Small intestine (tissue), 7 donors: ENCODE data around the gene GALNT10. TPM values are rescaled to one million over a fixed set of nuclear protein-coding genes. Genes with fewer than 3 reads are reported as not detected.

Experiments
- DNase-seq, 2 donors: peaks; one replicate each; pipeline versions ENCODE4 v3.0.0 to v3.0.0-alpha.2; 2013
- FAIRE-seq: peaks from 2 replicates; lab custom pipeline; 2012; peaks lifted over from hg19 to GRCh38; lab: Jason Lieb, UNC
- H3K27ac ChIP-seq, 3 donors: one replicate each; pipeline ENCODE4 v1.5.1; 2013; ENCODE audit warnings: low read length in 2 of 3, mild to moderate bottlenecking in 2 of 3, control low read depth in 1 of 3, inconsistent platforms in 1 of 3, low read depth in 1 of 3, moderate library complexity in 1 of 3
- H3K27me3 ChIP-seq, 3 donors: one replicate each; pipeline ENCODE4 v1.6.1; 2013; ENCODE audit warnings: low read length in 3 of 3, inconsistent platforms in 1 of 3; ENCODE audit not compliant: control insufficient read depth in 3 of 3, insufficient read depth in 3 of 3
- H3K36me3 ChIP-seq, 3 donors: one replicate each; pipeline ENCODE4 v1.6.1; 2013; ENCODE audit warnings: low read length in 3 of 3, inconsistent platforms in 1 of 3, low read depth in 1 of 3, mild to moderate bottlenecking in 1 of 3, moderate library complexity in 1 of 3; ENCODE audit not compliant: control insufficient read depth in 3 of 3, insufficient read depth in 2 of 3
- H3K4me1 ChIP-seq, 3 donors: one replicate each; pipeline ENCODE4 v1.6.1; 2013; ENCODE audit warnings: low read length in 2 of 3, inconsistent platforms in 1 of 3, low read depth in 1 of 3, mild to moderate bottlenecking in 1 of 3, moderate library complexity in 1 of 3; ENCODE audit not compliant: control insufficient read depth in 3 of 3, insufficient read depth in 2 of 3
- H3K4me3 ChIP-seq, 3 donors: one replicate each; pipeline ENCODE4 v1.5.1; 2013; ENCODE audit warnings: low read length in 3 of 3, control low read depth in 1 of 3, inconsistent platforms in 1 of 3, low read depth in 1 of 3, mild to moderate bottlenecking in 1 of 3, moderate library complexity in 1 of 3
- H3K9me3 ChIP-seq, 2 donors: one replicate each; pipeline ENCODE4 v1.6.1; 2013; ENCODE audit warnings: low read depth in 1 of 2, low read length in 1 of 2; ENCODE audit not compliant: control insufficient read depth in 2 of 2, insufficient read depth in 1 of 2
- WGBS, 3 donors: extraction: QIAGEN DNeasy Blood & Tissue Kit; methylation state at CpG; one replicate each; pipeline ENCODE4 v1.1.7; 2013; 5-methylcytosine and 5-hydroxymethylcytosine counted together
- polyA plus RNA-seq, 4 donors: library from polyadenylated mRNA; stranded (reverse) in 3 of 4; unstranded in 1 of 4; fragments of 200-250 nt in 3 of 4; fragments of 120-200 nt in 1 of 4; gene quantifications; one replicate each; pipeline versions ENCODE4 v1.2.1 to v1.2.3, GENCODE V29; 2013
- donor health status: healthy with polysubstance abuse.
- donor health status: control.
- donor health status: control.
- donor health status: Bipolar disorder and iron deficiency.
- donor health status: healthy.

Gene GALNT10
- polyA plus RNA-seq, 4 donors, result 5.4 to 18.1 (median 8.7) TPM

DNA sequence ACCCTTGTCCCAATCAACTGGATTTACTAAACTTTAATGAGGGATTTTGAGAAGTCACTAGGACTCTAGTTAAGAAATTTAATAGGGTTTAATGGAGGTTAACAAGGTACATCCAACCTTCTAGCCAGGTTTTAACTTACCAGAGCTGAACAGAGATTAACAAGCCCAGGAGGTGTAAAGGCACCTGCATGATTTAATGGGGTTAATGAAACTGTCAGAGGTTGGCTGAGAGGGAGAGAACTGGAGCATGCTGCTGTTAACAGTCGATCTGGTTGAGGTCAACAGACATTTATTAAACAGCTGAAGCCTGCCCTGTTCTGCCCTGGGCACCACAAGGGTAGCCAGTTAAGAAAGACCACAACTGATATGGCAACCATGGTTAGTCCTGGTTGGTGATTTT, 273.9 kb downstream of the GALNT10 start:
- no peaks in the 10 kb centered on the region for H3K36me3 ChIP-seq
- peaks cover 0 to 18% (median 0%) of the 10 kb centered on the region in 3 donors for H3K4me1 ChIP-seq
- H3K27me3 ChIP-seq, result peaks cover 0 to 5% (median 0%) of the 10 kb centered on the region in 3 donors
- DNase-seq, result no peak
- 45 to 61% (median 57%) methylated on average over 1 of the region's 1 CpG for WGBS, 3 donors
- FAIRE-seq, result no peak
- H3K9me3 ChIP-seq, result no peaks in the 10 kb centered on the region
- H3K27ac ChIP-seq, result no peak overlapping the region
- H3K4me3 ChIP-seq, result no peak overlapping the region

DNA sequence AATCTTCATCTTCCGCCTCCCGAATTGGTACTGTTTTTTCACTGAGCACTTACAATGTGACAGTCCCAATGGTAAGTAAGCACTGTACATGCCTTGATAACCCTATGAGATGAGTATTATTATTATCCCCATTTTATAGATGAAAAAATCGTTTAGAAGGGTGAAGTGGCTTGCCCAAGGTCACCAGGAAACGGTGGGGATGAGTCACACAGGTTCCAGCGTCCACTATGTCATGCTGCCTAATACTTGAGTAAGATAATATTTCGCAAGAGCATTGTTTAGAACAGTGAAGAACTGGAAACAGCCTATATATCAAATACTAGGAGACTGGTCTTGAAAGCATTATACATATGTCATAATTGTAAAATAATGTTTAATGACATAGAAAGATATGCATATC, 274.6 kb downstream of the GALNT10 start:
- FAIRE-seq (no peak), DNase-seq (peak; percentile 39 to 51)
- Histone ChIP-seq H3K4me1 (peaks cover 0 to 18% (median 0%) of the 10 kb centered on the region in 3 donors), H3K9me3 (no peaks in the 10 kb centered on the region), H3K4me3 (no peak overlapping the region), H3K27me3 (peaks cover 0 to 9% (median 0%) of the 10 kb centered on the region in 3 donors), H3K27ac (no peak overlapping the region), H3K36me3 (no peaks in the 10 kb centered on the region)
- WGBS, 3 donors, result 34 to 59% (median 56%) methylated on average over 6 of the region's 6 CpGs

DNA sequence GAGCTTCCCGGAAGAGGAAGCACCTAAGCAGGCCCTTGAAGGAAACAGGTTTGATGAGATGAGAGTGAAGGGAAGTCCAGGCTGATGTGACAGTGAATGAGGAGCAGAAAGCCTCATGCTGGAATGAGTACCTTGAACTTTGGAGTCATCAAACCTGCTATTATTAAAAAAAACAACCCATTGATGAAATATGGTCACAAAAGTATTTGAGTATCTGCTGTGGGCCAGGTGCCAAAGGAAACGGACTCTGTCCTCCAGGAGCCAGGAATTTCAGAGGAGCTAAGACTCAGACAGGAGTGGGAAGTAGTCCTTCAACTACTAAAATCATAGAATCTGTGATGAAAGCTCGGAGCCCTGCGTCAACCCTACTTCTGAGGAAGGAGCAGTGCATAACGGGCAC, 275.6 kb downstream of the GALNT10 start:
- no peaks in the 10 kb centered on the region for H3K9me3 ChIP-seq
- peaks cover 0 to 18% (median 0%) of the 10 kb centered on the region in 3 donors for H3K4me1 ChIP-seq
- WGBS, 3 donors, result 25 to 47% (median 40%) methylated on average over 5 of the region's 5 CpGs
- peaks cover 0 to 16% (median 5%) of the 10 kb centered on the region in 3 donors for H3K27me3 ChIP-seq
- no peaks in the 10 kb centered on the region for H3K36me3 ChIP-seq
- FAIRE-seq, result no peak
- DNase-seq, result peak; percentile 77 to 87
- H3K4me3 ChIP-seq, result no peak overlapping the region
- H3K27ac ChIP-seq, result peak overlapping the region in 1 of 3 donors; percentile 62

DNA sequence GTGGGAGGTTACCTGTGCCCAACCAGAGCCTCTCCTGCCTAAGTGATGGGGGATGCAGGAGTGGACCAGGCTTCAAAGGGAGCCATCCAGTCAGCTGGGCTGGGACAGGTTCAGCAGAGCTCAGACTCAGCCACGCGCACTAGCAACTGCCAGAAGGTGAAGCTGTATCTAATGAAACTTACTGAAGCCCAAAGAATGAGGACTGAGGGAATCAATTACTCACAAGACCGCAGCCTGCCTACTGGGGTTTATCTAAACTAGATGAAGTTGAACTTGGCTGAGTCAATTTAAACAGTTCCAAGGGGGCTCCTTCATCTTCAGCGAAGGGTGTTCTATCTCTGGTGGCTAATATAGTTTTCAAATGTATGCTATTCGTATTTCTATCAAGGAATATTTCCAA, 276.1 kb downstream of the GALNT10 start:
- no peak overlapping the region for H3K4me3 ChIP-seq
- no peaks in the 10 kb centered on the region for H3K36me3 ChIP-seq
- no peak for FAIRE-seq
- H3K9me3 ChIP-seq, result no peaks in the 10 kb centered on the region
- H3K27ac ChIP-seq, result no peak overlapping the region
- 56 to 75% (median 59%) methylated on average over 5 of the region's 5 CpGs for WGBS, 3 donors
- H3K4me1 ChIP-seq, result peaks cover 0 to 18% (median 0%) of the 10 kb centered on the region in 3 donors
- DNase-seq, result no peak
- peaks cover 0 to 21% (median 10%) of the 10 kb centered on the region in 3 donors for H3K27me3 ChIP-seq

DNA sequence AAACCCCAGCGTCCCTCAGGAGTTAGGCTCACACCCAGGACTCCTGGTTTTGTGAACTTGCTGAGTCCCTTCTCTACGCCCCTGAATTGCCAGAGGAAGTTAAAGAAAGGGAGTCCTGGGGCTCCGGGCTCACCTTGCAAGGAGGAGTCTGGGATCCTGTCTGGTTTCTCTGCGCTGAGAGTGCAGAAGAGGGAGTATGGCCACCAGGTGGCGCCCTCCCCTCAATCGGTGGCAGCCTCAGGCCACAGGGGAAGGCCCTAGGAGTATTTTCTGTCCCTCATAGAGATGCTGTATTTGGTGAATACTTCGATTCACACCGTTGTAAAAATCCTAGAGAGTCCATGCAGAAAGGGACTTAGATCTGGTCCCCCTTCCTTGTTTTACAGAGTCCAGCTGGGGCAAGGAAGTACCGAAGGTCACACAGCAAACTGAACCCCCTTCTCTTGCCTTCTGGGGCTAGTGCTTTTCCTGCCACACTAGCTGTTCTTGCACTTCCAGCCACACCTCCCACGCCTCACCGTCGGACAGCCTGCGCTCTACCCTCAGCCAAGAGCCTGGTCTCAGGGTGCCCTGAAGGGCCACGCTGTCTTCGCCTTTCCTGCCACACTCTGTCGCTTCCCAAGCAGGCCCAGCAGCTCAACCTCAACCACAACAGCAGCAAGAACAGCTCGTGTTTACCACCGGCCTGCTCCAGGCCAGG, 277.3 kb downstream of the GALNT10 start:
- H3K36me3 ChIP-seq, result no peaks in the 10 kb centered on the region
- peaks cover 0 to 18% (median 0%) of the 10 kb centered on the region in 3 donors for H3K4me1 ChIP-seq
- 39 to 40% (median 39%) methylated on average over 18 of the region's 18 CpGs for WGBS, 3 donors
- peak; percentile 71 to 84 for DNase-seq
- no peaks in the 10 kb centered on the region for H3K9me3 ChIP-seq
- no peak for FAIRE-seq
- H3K27me3 ChIP-seq, result peaks cover 0 to 28% (median 13%) of the 10 kb centered on the region in 3 donors
- H3K27ac ChIP-seq, result no peak overlapping the region
- no peak overlapping the region for H3K4me3 ChIP-seq

DNA sequence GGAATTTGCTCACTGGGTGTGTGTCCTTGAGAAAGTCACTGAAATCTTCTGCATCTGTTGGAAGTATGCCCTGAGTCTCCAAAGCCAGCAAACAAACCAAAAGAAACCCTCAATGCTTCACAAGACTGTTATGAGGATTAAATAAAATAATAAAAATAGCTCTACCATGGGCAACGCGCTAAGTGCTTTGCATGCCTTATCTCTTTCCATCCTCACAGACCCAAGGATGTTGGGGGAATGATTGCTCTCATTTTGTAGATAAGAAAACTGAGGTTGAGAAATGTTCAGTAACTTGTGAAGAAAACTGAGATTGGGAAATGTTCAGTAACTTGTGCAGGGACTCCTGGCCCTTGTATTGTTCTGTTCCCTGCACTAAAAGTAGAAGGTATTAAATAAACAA, 279.6 kb downstream of the GALNT10 start:
- Histone ChIP-seq H3K4me3 (no peak overlapping the region), H3K9me3 (no peaks in the 10 kb centered on the region), H3K4me1 (peaks cover 0 to 26% (median 0%) of the 10 kb centered on the region in 3 donors), H3K27me3 (peaks cover 0 to 51% (median 32%) of the 10 kb centered on the region in 3 donors), H3K27ac (no peak overlapping the region), H3K36me3 (no peaks in the 10 kb centered on the region)
- DNase-seq, result no peak
- FAIRE-seq, result no peak
- WGBS, 3 donors, result 20 to 55% (median 30%) methylated on average over 2 of the region's 2 CpGs

Other genes with a start within 250 kb of the GALNT10 start
- 10 to 100 TPM in 2 of 4 donors, 1 to 10 TPM in 2; 7.2 to 18.5 (median 10.8) TPM for gene FAM114A2, start 151.8 kb upstream of the GALNT10 start, polyA plus RNA-seq
- gene MFAP3, start 151.8 kb upstream of the GALNT10 start, polyA plus RNA-seq, result 10 to 100 TPM in 2 of 4 donors, 1 to 10 TPM in 2; 4.2 to 24.1 (median 8.6) TPM